PC-9 (cell line): ENCODE data around the gene ZSWIM1.

Source experiments
- EZH2 ChIP-seq: fragments of 200-600 bp; sonication (generic); IDR thresholded peaks from 2 replicates; pipeline ENCODE4 v1.8.0; 2017; ENCODE audit warnings: antibody characterized with exemption, low read depth
- TF ChIP-seq, protein P1 (sequence below): fragments of 200-600 bp; sonication (generic); conservative IDR thresholded peaks from 2 replicates; pipeline ENCODE4 v1.6.1; 2017; ENCODE audit warnings: mixed run types, antibody characterized with exemption, mild to moderate bottlenecking, moderate library complexity

GRCh38 chr20:45897289-45897688 is 16.3 kb downstream of the ZSWIM1 start:
- TF ChIP-seq, protein P1, sequence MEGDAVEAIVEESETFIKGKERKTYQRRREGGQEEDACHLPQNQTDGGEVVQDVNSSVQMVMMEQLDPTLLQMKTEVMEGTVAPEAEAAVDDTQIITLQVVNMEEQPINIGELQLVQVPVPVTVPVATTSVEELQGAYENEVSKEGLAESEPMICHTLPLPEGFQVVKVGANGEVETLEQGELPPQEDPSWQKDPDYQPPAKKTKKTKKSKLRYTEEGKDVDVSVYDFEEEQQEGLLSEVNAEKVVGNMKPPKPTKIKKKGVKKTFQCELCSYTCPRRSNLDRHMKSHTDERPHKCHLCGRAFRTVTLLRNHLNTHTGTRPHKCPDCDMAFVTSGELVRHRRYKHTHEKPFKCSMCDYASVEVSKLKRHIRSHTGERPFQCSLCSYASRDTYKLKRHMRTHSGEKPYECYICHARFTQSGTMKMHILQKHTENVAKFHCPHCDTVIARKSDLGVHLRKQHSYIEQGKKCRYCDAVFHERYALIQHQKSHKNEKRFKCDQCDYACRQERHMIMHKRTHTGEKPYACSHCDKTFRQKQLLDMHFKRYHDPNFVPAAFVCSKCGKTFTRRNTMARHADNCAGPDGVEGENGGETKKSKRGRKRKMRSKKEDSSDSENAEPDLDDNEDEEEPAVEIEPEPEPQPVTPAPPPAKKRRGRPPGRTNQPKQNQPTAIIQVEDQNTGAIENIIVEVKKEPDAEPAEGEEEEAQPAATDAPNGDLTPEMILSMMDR: no peak
- no peak for TF ChIP-seq EZH2
